CD8-positive, alpha-beta memory T cell (primary cell): ENCODE measurements around the gene PNPLA1. TPM values are rescaled to one million over a fixed set of nuclear protein-coding genes. Genes with fewer than 3 reads are reported as not detected.

Experiments used
- CTCF ChIA-PET: fragments of 350-600 bp; sonication (Branson Sonifier 250); formaldehyde crosslinking; loops from one replicate; lab custom pipeline; 2021; ENCODE audit warnings: antibody characterized with exemption; lab: Charles Lee
- POLR2A ChIA-PET: fragments of 350-600 bp; sonication (Branson Sonifier 250); formaldehyde crosslinking; loops from one replicate; lab custom pipeline; 2021; ENCODE audit warnings: antibody characterized with exemption; lab: Charles Lee
- DNase-seq, 5 donors: peaks; one replicate each; pipeline versions ENCODE4 v3.0.0 to v3.0.0-alpha.2; 2020 to 2022; ENCODE audit warnings: mixed read lengths in 1 of 5
- H3K27ac ChIP-seq: one replicate; pipeline ENCODE4 v1.7.0; 2013; ENCODE audit warnings: low read depth, mild to moderate bottlenecking, low read length, moderate library complexity
- H3K27me3 ChIP-seq: 2 replicates; pipeline ENCODE4 v1.7.0; 2013; ENCODE audit warnings: low read length, mild to moderate bottlenecking; ENCODE audit not compliant: insufficient read depth, poor library complexity, severe bottlenecking
- H3K36me3 ChIP-seq: 2 replicates; pipeline ENCODE4 v1.7.0; 2013; ENCODE audit warnings: mild to moderate bottlenecking, low read length, moderate library complexity; ENCODE audit not compliant: insufficient read depth
- H3K4me1 ChIP-seq: 2 replicates; pipeline ENCODE4 v1.7.0; 2013; ENCODE audit warnings: mild to moderate bottlenecking, low read length, moderate library complexity; ENCODE audit not compliant: insufficient read depth
- H3K4me3 ChIP-seq: 2 replicates; pipeline ENCODE4 v1.7.0; 2013; ENCODE audit warnings: mild to moderate bottlenecking, low read length
- H3K9me3 ChIP-seq: 2 replicates; pipeline ENCODE4 v1.7.0; 2013; ENCODE audit warnings: mild to moderate bottlenecking, low read length
- H3K27ac Mint-ChIP-seq, 8 donors: one replicate each; pipeline ENCODE4 v1.8.0; 2020 to 2021; ENCODE audit warnings: mixed read lengths in 8 of 8, mild to moderate bottlenecking in 6 of 8, inconsistent platforms in 3 of 8, moderate library complexity in 3 of 8
- H3K27me3 Mint-ChIP-seq, 2 donors: one replicate each; pipeline ENCODE4 v1.8.0; 2020 to 2021; ENCODE audit warnings: mixed read lengths in 2 of 2, mild to moderate bottlenecking in 1 of 2, moderate library complexity in 1 of 2
- H3K36me3 Mint-ChIP-seq, 3 donors: one replicate each; pipeline ENCODE4 v1.8.0; 2020 to 2021; ENCODE audit warnings: mixed read lengths in 3 of 3, inconsistent platforms in 1 of 3, mild to moderate bottlenecking in 1 of 3
- H3K4me1 Mint-ChIP-seq, 3 donors: one replicate each; pipeline ENCODE4 v1.8.0; 2020 to 2021; ENCODE audit warnings: mixed read lengths in 3 of 3, inconsistent platforms in 1 of 3, mild to moderate bottlenecking in 1 of 3
- H3K4me3 Mint-ChIP-seq, 7 donors: one replicate each; pipeline ENCODE4 v1.8.0; 2020 to 2021; ENCODE audit warnings: mixed read lengths in 7 of 7, mild to moderate bottlenecking in 6 of 7, moderate library complexity in 4 of 7, inconsistent platforms in 2 of 7
- H3K9me3 Mint-ChIP-seq, 5 donors: one replicate each; pipeline ENCODE4 v1.8.0; 2020 to 2022; ENCODE audit warnings: mixed read lengths in 5 of 5, mild to moderate bottlenecking in 3 of 5, moderate library complexity in 2 of 5, inconsistent platforms in 1 of 5
- polyA plus RNA-seq: library from polyadenylated mRNA; unstranded; fragments of 300-500 nt; fragmentation: Illumina TruSeq; gene quantifications from one replicate; pipeline ENCODE4 v1.2.3, GENCODE V29; 2021
- total RNA-seq, 2 experiments: library from RNA; stranded (reverse); gene quantifications; one replicate each; pipeline ENCODE4 v1.2.3, GENCODE V29; 2021

The PNPLA1 gene
- total and polyA plus RNA-seq, 3 experiments from 2014 or later = not detected

DNA sequence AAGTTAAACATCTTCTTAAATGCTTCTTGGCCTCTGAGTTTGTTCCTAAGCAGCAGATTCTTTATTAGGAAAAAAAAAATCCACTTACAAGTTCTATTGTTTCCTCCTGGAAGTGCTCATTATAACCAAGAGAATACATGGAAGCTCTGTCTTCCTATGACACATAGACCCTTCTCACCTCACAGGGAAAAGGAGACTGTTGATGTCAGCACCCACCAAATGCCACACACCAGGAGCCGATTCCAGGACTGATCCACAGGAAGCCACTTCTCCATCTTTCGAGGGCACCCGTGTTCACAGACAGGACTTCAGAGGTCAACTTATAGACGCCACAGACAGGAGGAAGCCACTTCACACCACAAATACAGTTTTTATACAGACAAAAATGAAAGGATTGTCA lies 80.2 kb downstream of the PNPLA1 start:
- POLR2A ChIA-PET = no interaction called here
- CTCF ChIA-PET = interaction anchor here (1.3 to 3.9 kb wide), 2 partner anchors 8 to 11 kb away, joined by 3 to 26 read pairs; no protein-coding TSS in a partner anchor
- no peak for DNase-seq

DNA sequence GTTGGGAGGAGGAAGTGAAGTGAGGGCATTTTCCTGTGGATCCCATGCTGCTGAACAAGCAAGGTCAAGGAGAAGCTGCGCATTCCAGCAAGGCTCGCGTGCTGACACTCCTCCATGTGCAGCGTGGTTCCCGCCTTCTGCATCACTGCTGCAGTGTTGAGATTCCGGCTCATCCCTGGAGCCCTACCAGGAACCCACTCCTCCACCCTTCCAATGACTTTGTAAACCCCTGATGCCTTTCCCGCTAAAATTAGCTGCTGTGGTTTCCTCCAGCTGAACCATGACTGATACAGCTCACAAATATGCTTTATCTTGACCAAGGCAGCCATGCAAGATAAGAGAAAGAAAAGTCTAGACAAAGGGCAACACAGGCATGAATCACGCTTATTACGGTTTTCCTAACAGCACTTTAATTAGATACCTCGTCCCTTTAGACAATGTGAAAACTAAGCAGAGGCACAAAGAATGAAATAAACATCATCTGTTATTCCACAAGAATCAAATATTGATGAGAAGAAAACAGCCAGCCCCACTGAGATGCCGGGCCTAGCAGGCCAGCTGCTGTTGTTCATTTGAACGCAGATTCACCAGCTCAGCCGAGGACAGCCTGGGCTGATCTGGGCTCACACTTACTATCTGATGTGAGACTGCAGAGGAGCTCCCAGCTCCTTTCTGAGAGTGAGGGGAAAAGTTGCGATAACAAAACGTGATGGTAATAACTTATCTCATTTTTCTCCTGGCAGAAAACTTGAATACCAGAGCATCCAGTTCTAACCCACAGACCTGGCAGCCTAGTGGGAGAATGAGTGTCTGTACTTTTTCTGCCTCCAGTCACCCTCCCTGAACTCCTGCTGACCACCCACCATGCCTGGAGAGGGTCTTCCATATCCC lies 81.1 kb downstream of the PNPLA1 start:
- peaks cover 0 to 5% of the 10 kb centered on the region in 2 donors for H3K27me3 Mint-ChIP-seq
- Histone ChIP-seq H3K27ac (no peak overlapping the region), H3K27me3 (no peaks in the 10 kb centered on the region), H3K4me1 (no peaks in the 10 kb centered on the region), H3K4me3 (no peak overlapping the region), H3K36me3 (no peaks in the 10 kb centered on the region), H3K9me3 (no peaks in the 10 kb centered on the region)
- H3K36me3 Mint-ChIP-seq = peaks cover 0 to 3% (median 2%) of the 10 kb centered on the region in 3 donors
- H3K4me3 Mint-ChIP-seq = no peak overlapping the region
- H3K27ac Mint-ChIP-seq = no peak overlapping the region
- no peak for DNase-seq
- POLR2A ChIA-PET = no interaction called here
- H3K9me3 Mint-ChIP-seq = peaks cover 0 to 3% (median 0%) of the 10 kb centered on the region in 5 donors
- H3K4me1 Mint-ChIP-seq = no peaks in the 10 kb centered on the region
- CTCF ChIA-PET = interaction anchor here (1.3 to 3.9 kb wide), 2 partner anchors 9 to 10 kb away, joined by 3 to 26 read pairs; no protein-coding TSS in a partner anchor

More for the DNA sequence above, 80.2 kb downstream of the PNPLA1 start:
- peaks cover 0 to 3% (median 0%) of the 10 kb centered on the region in 5 donors for H3K9me3 Mint-ChIP-seq
- H3K4me1 Mint-ChIP-seq = no peaks in the 10 kb centered on the region
- no peaks in the 10 kb centered on the region for H3K36me3 ChIP-seq
- H3K4me3 ChIP-seq = no peak overlapping the region
- H3K9me3 ChIP-seq = no peaks in the 10 kb centered on the region
- peaks cover 0 to 4% of the 10 kb centered on the region in 2 donors for H3K27me3 Mint-ChIP-seq
- H3K27ac Mint-ChIP-seq = no peak overlapping the region
- H3K27me3 ChIP-seq = no peaks in the 10 kb centered on the region
- no peak overlapping the region for H3K4me3 Mint-ChIP-seq
- H3K27ac ChIP-seq = no peak overlapping the region
- H3K4me1 ChIP-seq = no peaks in the 10 kb centered on the region
- peaks cover 0 to 3% (median 2%) of the 10 kb centered on the region in 3 donors for H3K36me3 Mint-ChIP-seq

DNA sequence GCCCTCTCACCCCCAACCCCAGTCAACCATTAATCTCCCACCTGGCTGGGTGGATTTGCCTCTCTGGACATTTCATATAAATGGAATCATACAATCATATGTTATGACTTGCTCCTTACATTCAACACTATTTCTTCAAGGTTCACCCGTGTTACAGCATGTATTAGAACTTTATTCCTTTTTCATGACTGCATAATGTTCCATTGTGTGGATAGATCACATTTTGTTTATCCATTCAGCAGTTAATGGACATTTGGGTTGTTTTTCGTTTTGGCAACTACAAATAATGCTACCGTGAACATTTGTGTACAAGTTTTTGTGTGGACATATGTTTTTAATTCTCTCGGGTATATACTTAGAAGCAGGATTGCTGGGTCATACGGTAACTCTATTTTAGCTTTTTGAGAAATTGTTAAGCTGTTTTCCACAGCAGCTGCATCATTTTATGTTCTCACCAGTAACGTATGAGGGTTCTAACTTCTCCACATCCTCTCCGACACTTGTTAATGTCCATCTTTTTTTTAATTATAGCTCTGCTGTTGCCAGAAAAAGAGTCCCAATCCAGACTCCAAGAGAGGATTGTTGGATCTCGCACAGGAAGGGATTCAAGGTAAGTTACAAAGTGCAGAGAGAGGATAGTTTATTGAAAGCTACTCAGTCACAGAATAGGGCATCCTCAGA lies 82.8 kb downstream of the PNPLA1 start:
- POLR2A ChIA-PET = no interaction called here
- peaks cover 0 to 3% (median 2%) of the 10 kb centered on the region in 3 donors for H3K36me3 Mint-ChIP-seq

DNA sequence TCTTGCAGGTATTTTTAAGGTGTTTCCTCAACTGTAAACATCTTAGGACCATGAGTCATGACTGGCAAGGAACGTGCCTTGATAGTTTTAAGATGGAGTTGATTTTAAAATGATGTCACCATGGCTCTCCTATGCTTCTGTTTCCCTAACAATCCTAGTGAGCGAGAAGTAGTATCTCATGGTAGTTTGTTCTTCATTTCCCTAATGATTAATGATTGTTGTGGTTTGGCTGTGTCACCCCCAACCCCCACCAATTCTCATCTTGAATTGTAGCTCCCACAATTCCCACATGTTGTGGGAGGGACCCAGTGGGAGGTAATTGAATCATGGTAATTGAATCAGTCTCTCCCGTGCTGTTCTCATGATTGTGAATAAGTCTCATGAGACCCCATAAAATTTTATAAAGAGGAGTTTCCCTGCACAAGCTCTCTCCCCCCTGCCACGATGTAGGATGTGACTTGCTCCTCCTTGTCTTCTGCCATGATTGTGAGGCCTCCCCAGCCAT lies 83.6 kb downstream of the PNPLA1 start:
- ChIA-PET POLR2A (no interaction called here), CTCF (interaction anchor here (3.2 to 3.9 kb wide), 2 partner anchors 11 to 12 kb away, joined by 16 to 26 read pairs; no protein-coding TSS in a partner anchor)
- H3K4me3 Mint-ChIP-seq = no peak overlapping the region

More for the DNA sequence above, 82.8 kb downstream of the PNPLA1 start:
- Histone ChIP-seq H3K4me3 (no peak overlapping the region), H3K36me3 (no peaks in the 10 kb centered on the region), H3K9me3 (no peaks in the 10 kb centered on the region), H3K27me3 (no peaks in the 10 kb centered on the region), H3K4me1 (no peaks in the 10 kb centered on the region), H3K27ac (no peak overlapping the region)
- H3K9me3 Mint-ChIP-seq = peaks cover 0 to 3% (median 0%) of the 10 kb centered on the region in 5 donors
- H3K4me3 Mint-ChIP-seq = no peak overlapping the region
- H3K4me1 Mint-ChIP-seq = peaks cover 0 to 6% (median 3%) of the 10 kb centered on the region in 3 donors
- H3K27me3 Mint-ChIP-seq = peaks cover 3 to 5% of the 10 kb centered on the region in 2 donors
- CTCF ChIA-PET = interaction anchor here (3.9 kb wide), 1 partner anchor 11 kb away, joined by 26 read pairs; no protein-coding TSS in a partner anchor
- no peak for DNase-seq
- no peak overlapping the region for H3K27ac Mint-ChIP-seq

DNA sequence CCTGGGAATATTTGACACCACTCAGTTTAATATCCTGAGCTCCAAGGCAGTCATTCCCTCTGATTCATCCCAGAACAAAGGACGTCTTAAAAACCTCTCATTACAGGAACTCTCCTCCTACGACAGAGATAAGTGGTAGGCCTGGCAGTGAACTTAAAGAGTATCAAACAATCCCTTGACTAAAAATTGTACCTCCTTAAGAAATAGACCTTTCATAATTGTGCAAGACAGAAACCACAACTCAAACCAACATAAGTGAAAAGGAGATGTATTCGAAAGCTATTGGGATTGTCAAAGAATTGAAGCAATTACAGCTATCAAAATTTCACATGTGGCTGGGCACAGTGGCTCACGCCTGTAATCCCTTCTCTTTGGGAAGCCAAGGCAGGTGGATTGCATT lies 86.0 kb downstream of the PNPLA1 start:
- H3K4me1 ChIP-seq = peaks cover 3% of the 10 kb centered on the region
- no peak overlapping the region for H3K27ac ChIP-seq
- Mint-ChIP-seq H3K4me3 (no peak overlapping the region), H3K4me1 (peaks cover 15 to 27% (median 15%) of the 10 kb centered on the region in 3 donors), H3K9me3 (peaks cover 0 to 3% (median 0%) of the 10 kb centered on the region in 5 donors), H3K27me3 (peaks cover 3 to 7% of the 10 kb centered on the region in 2 donors), H3K36me3 (peaks cover 0 to 3% (median 2%) of the 10 kb centered on the region in 3 donors), H3K27ac (no peak overlapping the region)
- no peaks in the 10 kb centered on the region for H3K9me3 ChIP-seq
- ChIA-PET POLR2A (no interaction called here), CTCF (interaction anchor here (3.2 kb wide), 1 partner anchor 14 kb away, joined by 16 read pairs; no protein-coding TSS in a partner anchor)
- no peaks in the 10 kb centered on the region for H3K27me3 ChIP-seq
- H3K4me3 ChIP-seq = no peak overlapping the region
- no peak for DNase-seq
- H3K36me3 ChIP-seq = no peaks in the 10 kb centered on the region

More for the DNA sequence above, 83.6 kb downstream of the PNPLA1 start:
- Histone ChIP-seq H3K4me1 (no peaks in the 10 kb centered on the region), H3K36me3 (no peaks in the 10 kb centered on the region), H3K27me3 (no peaks in the 10 kb centered on the region), H3K27ac (no peak overlapping the region), H3K4me3 (no peak overlapping the region), H3K9me3 (no peaks in the 10 kb centered on the region)
- H3K27me3 Mint-ChIP-seq = peaks cover 3 to 5% of the 10 kb centered on the region in 2 donors
- H3K36me3 Mint-ChIP-seq = peaks cover 0 to 3% (median 2%) of the 10 kb centered on the region in 3 donors
- H3K9me3 Mint-ChIP-seq = peaks cover 0 to 3% (median 0%) of the 10 kb centered on the region in 5 donors
- no peak overlapping the region for H3K27ac Mint-ChIP-seq
- no peak for DNase-seq
- H3K4me1 Mint-ChIP-seq = peaks cover 7 to 15% (median 8%) of the 10 kb centered on the region in 3 donors

DNA sequence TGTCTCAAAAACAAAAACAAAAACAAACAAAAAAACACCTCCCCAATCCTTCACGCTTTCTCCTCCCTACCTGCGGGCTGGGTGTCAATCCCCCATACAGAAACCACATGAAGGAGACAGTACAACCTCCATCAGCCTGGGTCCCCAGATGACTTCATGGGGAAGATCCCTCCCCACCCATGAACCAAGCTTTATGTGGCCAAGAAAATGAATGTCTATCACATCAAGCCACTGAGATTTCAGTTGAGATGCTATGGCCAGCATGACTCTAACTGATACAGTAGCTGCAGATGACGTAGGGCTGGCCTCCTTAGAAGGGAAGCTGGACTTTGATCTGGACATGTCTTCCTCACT lies 88.0 kb downstream of the PNPLA1 start:
- Mint-ChIP-seq H3K9me3 (peaks cover 0 to 2% (median 0%) of the 10 kb centered on the region in 5 donors), H3K36me3 (peaks cover 0 to 3% (median 2%) of the 10 kb centered on the region in 3 donors), H3K4me1 (peaks cover 15 to 29% (median 16%) of the 10 kb centered on the region in 3 donors), H3K27ac (peak overlapping the region in 4 of 8 donors; percentile 19 to 83 (median 66)), H3K27me3 (peaks cover 3 to 7% of the 10 kb centered on the region in 2 donors), H3K4me3 (no peak overlapping the region)
- H3K27ac ChIP-seq = no peak overlapping the region
- no peaks in the 10 kb centered on the region for H3K36me3 ChIP-seq
- CTCF ChIA-PET = interaction anchor here (1.4 to 6.7 kb wide), 4 partner anchors 12 to 331 kb away, joined by 3 to 40 read pairs (median 12); partner anchors contain the start of gene MAPK14
- no peaks in the 10 kb centered on the region for H3K9me3 ChIP-seq
- POLR2A ChIA-PET = no interaction called here
- H3K4me3 ChIP-seq = no peak overlapping the region
- H3K4me1 ChIP-seq = peaks cover 3% of the 10 kb centered on the region
- peak in 1 of 5 donors; percentile 36 for DNase-seq
- no peaks in the 10 kb centered on the region for H3K27me3 ChIP-seq
